HG02885 (cell line): ENCODE data around the gene TMEM107.
A peak's percentile ranks its signal among the peaks of the same experiment; 100 is the strongest.
"Not testable (repeated sequence)": the region's sequence is repeated elsewhere in the genome, so short reads cannot be mapped to it uniquely, and the experiment has no call there.

Experiments used
- ATAC-seq: cut with Tn5 transposase; IDR thresholded peaks from one replicate; pipeline ENCODE4 v1.9.1; 2021; ENCODE audit warnings: mild to moderate bottlenecking; ENCODE audit not compliant: unreplicated experiment, poor library complexity

The TMEM107 gene

DNA sequence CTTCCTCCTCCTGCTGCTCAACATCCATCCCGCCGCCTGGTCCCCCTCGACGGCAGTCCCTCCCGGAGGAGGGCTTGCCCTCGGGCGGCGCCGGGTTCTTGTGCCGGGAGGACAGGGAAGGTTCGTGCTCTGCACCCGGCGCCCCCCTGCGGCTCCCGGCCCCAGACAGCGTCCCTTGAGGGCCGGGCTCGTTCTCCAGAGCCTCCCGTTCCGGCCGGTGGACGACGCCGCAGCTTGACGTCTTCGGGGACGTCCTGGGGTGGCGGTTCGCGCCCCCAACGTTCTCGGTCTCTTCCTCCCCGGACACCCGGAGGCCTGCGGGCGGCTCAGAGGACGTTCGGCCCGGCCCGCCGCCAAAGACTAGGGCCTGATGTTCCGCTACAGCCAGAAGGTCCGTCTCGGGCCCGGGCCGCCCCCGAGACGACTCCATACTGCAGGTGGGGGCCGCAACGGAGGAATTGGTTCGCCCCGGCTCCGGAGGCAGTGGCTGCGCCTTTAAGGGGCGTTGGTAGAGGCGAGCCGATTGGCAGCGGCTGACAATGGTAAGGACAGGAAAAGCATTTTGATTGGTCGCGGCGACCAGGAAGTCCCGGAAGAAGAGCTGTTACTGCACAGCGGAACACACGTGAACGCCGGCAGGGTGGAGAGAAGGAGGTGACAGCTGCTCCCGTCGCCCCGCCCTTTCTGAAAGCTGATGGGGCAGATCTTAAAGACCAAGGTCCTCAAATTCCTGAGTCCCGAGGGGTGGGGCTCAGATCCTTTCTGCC is 13.7 kb upstream of the TMEM107 start, which contains the start of gene BORCS6:
Gene BORCS6, minus strand, starts transcription at position 470 of the 767 bp plus-strand sequence. Its CDS starts 40 bp downstream, at position 430.
- ATAC-seq = peak; percentile 60

- no peak for ATAC-seq
Measured at GRCh38 chr17:8189041-8189710, 13.0 kb upstream of the TMEM107 start.

- no peak for ATAC-seq
Measured at GRCh38 chr17:8188263-8188839, 12.2 kb upstream of the TMEM107 start.

- peak; percentile 23 for ATAC-seq
Measured at GRCh38 chr17:8187517-8188262, 11.5 kb upstream of the TMEM107 start.

DNA sequence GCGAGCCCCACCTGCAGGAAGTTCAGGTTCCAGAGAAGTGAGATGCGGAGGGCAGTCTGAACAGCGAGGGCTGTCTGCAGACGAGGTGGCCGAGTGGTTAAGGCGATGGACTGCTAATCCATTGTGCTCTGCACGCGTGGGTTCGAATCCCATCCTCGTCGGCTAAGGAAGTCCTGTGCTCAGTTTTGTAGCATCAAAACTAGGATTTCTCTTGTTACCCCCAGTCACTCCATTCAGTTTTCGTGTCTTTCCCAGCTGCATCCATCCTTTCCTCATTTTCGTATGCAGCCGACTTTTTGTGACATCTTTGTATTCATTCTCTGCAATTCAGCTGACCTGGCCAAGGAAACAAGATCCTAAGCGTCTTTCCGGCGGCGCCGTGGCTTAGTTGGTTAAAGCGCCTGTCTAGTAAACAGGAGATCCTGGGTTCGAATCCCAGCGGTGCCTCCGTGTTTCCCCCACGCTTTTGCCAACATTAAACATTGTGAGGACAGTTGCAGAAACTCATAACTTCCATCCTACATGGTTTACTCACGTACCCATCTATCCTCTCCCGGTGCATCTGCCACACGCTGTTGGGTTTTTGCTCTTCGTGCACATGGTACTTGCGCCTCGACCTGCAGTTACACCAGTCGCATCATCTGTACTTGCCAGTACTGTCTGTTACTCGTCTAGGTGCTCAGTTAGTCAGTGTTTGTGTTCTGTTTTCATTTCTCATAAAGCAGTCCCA is 10.8 kb upstream of the TMEM107 start:
- peak; percentile 30 for ATAC-seq

DNA sequence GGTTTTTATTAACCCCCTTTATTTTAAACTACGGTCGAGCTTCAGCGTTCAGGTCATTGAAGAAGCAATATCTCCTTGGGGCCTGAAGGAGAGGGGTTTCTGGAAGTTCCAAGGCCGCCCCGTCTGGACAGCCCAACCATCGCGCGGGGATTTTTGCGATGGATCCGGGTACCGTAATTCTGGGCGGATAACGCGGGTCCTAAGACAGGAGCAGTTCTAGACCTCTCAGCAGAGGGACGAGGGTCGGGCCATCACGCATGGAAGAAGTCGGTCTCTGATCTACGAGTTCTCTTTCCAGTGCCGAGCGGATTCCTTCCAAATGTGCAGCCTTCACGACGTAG is 10.2 kb upstream of the TMEM107 start:
- ATAC-seq = no peak

DNA sequence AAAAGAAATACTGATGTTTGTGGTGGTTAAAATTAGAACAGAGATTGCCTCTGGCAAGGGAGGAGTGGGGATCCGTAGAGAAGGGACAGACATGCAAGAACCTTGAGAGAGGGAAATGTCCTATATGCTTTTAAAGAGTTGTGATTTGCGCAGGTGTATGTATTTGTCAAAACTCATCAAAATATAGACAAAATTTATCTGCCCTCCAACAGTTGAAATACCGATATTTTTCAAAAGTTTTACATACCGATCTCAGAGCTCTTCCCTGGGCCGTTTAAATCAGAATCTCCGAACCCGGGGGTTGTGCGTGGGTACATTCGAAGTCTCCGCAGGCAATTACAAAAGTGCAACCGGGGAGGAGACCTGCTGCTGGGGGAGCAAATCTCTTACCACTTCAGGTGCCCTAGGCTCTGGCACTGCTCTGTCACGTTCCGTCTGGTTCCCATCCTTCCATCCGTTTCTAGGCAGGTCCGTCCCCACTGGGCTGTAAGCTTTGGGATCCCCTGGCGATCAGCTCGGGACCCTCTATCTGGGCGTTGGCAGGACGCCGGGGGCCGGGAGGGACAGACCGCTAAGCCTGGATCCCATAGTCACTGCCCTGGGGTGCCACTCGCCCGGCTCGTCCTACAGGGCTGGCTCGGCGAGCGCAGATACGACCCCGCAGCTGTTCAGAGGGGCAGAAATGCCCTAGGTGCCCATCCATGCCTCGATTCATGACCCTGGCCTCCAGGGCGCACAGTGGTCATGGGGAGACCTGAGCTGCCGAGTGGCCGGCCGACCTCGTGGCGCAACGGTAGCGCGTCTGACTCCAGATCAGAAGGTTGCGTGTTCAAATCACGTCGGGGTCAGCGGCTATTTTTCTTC is 9.6 kb upstream of the TMEM107 start:
- ATAC-seq = no peak

DNA sequence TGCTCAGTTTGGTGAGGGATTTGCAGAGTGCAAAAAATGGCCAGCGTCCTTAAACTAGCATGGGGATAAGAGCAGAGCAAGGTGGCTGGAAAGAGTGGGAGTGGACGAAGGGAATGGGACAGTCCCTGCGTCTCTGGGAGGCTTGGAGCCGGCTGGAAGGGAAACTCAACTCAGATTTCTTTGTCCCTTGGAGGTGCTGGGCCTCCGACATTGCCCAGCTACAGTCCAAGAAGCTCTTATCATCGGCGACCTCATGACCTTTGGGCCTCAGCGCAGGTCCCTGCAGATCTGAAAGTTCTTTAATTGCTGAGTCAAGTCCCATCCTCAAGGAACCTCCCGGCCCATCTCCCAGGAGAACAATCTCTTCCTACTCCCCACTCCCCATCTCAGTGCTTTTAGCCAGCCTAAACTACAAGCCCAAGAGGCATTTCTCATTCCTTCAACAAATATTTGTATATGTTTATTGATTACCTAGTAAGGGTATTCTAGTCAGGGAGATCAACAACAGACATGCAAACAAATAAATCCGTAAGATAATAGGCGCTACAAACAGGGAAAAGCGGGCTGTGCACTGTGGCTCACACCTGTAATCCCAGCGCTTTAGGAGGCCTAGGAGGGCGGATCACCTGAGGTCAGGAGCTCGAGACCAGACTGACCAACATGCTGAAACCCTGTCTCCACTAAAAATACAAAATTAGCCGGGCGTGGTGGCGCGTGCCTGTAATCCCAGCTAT is 985 bp upstream of the TMEM107 start:
- no peak for ATAC-seq

GRCh38 chr17:8175795-8176196 is 384 bp downstream of the TMEM107 start:
- peak; percentile 6 for ATAC-seq

DNA sequence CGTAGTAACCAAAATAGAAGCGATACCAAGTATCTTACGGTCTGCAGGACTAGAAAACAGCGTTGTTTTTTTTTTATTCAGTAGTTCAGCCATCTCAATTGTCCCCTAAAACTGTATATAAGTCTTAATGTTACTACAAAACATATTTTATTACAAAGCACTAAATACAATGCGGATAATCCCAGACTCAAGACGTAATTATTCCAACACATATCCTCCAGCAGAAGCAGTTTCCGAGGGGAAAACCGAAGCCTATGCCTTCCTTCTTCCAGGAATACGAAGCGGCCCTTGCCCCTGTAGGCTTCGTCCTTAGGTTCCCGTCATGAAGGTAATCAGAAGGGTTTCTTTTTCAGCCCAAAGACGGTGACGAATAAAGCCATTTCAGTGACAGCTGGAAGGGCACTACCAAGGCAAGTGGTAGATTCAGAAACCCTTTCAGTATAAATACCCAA is 2.3 kb downstream of the TMEM107 start:
- ATAC-seq = no peak

DNA sequence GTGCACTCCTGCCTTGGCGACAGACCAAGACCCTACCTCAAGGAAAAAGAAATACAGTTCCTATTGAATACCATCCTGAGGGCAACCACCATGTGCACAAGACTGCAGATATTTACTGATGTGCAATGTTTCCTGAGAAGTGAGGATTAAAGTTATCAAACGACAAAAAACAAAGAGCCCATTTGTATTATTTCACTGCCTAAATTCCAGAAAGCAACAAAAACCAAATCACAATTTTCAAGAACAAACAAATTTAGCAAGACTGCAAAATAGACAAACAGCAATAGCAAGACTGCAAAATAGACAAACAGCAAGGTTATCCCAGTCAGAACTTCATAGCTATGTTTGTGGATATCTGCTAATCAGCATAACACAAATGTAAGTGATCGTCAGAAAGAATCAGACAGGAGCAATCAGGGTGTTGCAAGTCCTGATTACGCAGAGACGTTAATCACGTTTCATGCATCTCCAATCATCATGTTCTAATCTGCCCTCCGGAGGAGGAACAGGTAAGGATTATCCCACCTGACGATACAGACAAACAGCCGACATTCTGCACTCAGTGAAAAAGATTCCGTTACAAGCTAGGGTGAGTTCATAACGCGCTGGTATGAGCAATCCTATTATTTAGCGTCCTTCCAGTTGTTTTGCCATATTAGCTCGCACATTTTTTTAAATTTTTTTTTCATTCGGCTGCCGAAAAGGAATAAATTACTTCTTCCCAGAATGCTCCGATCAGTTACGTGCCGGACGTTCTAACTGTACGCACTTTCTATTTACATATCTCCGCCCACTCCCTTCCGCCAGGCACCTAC is 2.9 kb downstream of the TMEM107 start:
- ATAC-seq = peak; percentile 73

DNA sequence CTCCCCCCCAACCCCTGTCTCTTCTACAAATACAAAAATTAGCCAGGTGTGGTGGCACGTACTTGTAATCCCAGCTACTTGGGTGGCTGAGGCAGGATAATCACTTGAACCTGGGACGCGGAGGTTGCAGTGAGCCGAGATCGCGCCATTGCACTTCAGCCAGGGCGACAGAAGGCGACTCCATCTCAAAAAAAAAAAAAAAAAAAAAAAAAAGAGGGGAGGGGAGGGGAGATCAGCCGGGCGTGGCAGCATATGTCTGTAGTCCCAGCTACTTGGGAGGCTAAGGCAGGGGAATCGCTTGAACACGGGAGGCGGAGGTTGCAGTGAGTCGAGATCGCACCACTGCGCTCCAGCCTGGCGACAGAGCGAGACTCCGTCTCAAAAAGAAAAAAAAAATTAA is 6.0 kb downstream of the TMEM107 start:
- ATAC-seq = not testable (repeated sequence)

DNA sequence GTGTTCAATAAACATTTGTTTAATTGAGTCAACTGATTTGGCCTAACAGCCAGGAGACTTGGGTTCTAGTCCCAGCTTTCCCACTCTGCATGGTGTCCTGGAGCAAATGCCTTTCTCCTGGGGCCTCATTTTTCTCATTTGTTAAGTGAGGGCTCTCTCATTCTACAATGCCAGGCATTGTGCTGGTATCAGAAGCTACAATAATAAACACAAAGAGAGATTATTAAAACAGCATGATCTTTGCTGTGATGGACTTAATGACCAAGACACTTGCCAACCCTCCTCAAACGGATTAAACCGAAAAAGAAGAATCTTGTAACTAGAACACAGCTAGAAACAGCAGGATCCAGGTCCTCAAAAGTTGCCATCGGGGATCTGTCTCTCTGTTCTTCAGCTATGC is 8.7 kb downstream of the TMEM107 start:
- no peak for ATAC-seq

DNA sequence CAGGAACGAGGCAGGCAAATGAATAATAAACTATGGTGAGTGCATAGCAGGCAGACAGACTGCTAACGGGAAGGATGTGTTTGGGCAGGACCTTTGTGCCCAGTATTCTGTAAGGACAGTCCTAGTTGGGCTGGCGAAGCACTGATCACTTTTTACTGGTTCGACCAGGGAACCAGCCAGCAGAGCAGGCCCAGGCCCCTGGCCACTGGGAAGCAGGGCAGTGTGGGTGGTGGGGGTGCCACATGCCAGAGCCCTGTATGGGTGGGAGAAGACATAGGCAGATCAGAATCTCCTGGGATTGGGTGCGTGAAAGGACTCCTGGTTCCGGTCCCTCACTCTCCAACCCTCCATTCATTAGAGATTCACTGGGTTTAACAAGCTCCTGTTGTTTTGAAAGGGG is 9.4 kb downstream of the TMEM107 start:
- no peak for ATAC-seq

DNA sequence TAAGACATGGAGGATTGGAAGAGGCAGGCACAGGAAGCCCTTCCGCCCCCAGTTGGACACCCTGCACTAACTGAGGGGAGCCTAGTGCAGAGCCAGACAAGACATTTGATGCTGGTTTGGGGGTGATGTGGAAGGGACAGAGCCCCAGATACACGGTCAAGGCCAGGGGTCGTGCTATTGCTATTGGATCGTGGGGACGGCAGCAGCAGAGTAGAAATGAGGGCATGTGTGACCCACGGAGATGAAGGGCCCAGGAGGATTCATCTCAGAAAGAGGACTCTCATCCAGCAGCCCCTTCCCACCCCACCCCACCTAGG is 11.4 kb downstream of the TMEM107 start:
- no peak for ATAC-seq

DNA sequence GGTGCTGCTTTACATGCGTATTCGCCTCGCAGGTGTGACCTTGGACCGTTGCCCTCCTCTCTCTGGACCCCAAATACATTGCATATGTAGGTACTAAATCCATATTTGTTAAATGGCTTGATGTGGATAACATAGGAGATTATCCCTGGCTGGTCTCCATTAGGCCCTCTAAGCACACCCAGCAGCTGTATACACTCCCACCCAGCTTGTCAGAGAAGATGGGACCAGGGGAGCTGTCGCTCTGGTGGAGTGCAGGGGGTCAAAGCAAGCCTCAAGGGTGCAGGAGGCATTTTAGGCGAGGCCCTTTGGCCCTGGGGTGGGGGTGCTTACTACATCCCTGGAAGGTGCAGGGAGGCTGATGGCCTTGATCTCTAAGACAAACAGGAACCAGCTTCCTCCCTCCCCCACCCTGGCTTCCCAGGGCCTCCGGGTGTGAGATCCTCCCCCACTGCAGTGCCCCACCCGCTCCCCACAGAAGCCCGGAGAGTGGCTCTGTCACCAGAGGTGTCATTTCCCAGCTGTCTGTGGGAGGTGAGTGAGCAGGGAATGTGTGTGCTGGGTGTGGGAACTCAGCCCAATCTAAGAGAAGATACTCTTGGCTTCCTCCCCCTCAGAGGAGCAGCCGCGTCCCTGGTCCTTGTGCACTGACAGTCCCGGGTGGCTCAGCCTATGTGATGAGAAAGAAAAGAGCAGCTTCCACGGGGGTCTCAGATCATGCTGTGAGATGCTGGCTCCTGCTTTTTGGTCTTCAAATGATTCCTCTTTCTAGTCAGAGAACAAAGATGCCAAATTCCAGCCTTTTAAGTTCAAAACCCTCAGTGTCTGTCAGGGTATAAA is 12.0 kb downstream of the TMEM107 start:
- no peak for ATAC-seq
